CD4-positive, alpha-beta T cell treated with Interleukin-4 for 1 hour (primary cell): ENCODE results near the gene ST6GALNAC2.
"Not testable (repeated sequence)": the region's sequence is repeated elsewhere in the genome, so short reads cannot be mapped to it uniquely, and the experiment has no call there.

Experiments used
- DNase-seq, 2 donors: peaks; one replicate each; pipeline ENCODE4 v3.0.0-alpha.2; 2020 to 2022

Gene ST6GALNAC2

GRCh38 chr17:76585649-76586593 is at the start of gene ST6GALNAC2:
Gene ST6GALNAC2, minus strand, starts transcription at chr17:76585860. Its CDS starts 52 bp downstream, at chr17:76585808.
- peak; percentile 44 to 46 for DNase-seq

GRCh38 chr17:76635039-76635438 is 49.4 kb upstream of the ST6GALNAC2 start:
- DNase-seq = no peak

GRCh38 chr17:76633628-76634328 is 48.1 kb upstream of the ST6GALNAC2 start:
- DNase-seq = no peak

DNA sequence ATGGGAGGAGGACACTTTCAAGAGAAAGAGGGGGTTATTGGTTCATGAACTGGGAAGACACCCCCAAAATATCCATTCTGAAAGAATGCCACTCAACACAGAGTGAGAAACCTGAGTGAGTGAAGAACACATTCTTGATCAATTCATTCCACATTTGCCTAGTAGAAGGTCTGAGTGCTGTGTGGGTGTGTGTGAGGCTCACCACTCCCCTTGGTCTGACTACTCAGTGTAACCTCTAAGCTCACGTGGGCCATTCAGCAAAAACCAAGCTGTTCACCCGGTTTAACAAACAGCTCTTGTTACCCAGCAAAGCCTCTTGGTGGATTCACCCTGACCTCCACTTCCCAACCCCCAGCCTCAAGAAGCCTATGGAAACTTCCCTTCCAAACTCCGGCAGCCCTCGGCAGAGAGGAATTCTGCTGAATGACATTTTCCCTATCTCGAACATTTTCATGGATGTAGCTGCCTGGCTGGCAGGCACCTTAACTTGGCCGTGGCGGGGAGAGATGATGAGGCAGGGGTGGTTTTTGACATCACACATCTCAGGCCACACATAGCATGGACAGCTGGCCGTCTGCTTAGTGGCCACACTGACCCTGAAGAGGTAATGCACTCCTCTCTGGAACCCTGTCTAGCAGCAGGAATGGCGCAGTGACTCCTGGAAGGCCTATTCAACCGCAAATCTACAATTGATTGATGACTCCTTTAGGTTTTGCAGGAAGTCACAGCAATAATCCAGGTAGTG is 46.3 kb upstream of the ST6GALNAC2 start:
- DNase-seq = no peak

DNA sequence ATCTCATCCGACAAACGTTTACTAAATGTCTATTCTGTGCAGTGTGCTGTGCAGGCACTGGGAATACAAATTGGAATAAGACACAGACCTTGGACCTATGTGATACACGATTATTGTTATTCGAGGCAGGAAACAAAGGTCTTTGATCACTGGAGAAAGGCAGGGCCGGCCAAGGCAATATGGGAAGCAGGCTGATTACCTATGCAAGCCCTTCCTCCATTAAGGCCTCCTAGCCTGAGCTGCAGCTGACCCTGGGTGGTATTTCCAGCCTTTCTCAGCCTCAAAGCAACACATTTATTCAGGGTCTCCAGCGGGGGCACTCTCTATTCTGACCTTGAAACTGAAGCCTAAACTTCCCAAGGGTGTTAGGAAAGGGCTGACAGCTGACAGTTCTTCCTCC is 44.5 kb upstream of the ST6GALNAC2 start:
- DNase-seq = no peak

DNA sequence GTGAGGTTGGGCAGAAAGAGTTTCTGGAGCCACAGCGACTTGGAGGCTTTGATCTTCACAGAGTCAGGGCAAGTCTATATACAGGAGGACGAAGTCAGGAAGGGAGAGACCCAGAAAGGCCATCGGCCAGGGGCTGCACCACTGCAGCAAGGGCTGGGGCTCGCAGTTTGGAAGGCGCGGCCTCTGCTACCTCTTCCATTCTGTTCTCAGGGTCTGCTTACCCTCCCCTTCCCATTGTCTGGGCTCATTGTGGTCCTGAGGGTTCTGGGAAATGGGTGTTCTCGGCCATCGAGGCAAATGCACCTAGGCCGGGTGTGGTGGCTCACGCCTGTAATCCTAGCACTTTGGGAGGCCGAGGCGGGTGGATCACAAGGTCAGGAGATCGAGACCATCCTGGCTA is 41.9 kb upstream of the ST6GALNAC2 start:
- DNase-seq = no peak

GRCh38 chr17:76626442-76626841 is 40.8 kb upstream of the ST6GALNAC2 start:
- no peak for DNase-seq

GRCh38 chr17:76625496-76625895 is 39.8 kb upstream of the ST6GALNAC2 start:
- DNase-seq = no peak

DNA sequence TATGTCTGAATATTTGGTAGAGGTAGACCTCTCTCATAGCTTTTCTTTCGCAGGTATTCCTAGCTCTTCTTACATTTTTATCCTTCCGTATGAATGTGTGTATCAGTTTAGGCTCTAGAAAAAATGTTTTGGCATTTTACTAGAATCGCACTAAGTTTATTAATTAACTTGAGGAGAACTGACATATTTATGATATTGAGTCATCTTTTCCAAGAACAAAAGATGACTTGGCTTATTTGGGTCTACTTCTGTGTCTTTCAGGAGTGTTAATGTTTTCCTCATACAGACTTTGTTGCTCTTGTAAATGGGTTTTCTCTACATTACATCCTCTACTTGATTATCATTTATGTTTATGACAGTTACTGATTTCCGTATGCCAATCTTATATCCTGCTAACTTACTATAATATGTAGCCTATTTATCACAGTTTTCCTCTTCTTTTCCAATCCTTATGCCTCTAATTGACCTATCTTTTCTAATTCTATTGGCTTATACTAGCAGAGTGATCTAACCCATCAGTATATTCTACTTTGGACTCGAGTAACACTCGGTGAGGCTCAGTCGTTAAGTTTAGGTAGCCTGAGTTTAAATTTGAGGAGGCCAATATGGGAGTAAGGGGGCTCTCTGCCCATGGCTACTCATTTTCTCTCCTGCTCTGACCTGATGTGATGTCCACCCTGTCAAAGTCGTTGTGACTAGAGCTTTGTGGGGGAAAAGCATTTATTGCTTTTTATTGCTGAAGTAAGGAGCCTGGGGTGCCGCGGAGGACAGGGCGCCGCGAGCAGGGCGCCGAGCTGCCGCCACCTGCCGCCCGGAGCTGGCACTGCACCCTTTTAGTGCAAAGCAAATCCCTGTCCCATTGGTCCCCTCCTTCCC is 37.8 kb upstream of the ST6GALNAC2 start:
- peak; percentile 77 to 79 for DNase-seq

DNA sequence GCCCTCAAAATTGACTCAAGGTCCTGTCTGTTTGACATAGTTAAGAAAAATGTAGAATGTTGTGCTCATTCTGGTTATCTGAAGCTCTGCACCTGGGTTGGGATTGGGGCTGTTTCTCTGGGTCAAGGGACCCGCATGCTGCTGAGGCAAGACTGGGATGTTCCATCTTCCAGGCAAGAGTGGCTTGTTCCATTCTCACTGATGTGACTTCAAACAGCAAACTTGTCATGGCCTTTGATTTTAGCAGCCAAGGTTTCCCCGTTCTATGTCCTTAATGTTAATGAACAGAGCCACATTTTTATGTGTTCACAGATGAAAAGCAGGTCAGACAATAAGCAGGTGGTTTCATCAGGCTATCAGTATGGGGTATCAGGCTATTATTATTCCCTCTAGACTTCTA is 32.2 kb upstream of the ST6GALNAC2 start:
- DNase-seq = no peak

- DNase-seq = no peak
Observed at GRCh38 chr17:76614912-76615617, 29.4 kb upstream of the ST6GALNAC2 start.

- DNase-seq = peak; percentile 18 to 39
Observed at GRCh38 chr17:76614064-76614759, 28.6 kb upstream of the ST6GALNAC2 start.

- no peak for DNase-seq
Observed at GRCh38 chr17:76612977-76613851, 27.6 kb upstream of the ST6GALNAC2 start.

- DNase-seq = no peak
Observed at GRCh38 chr17:76612465-76612864, 26.8 kb upstream of the ST6GALNAC2 start.

DNA sequence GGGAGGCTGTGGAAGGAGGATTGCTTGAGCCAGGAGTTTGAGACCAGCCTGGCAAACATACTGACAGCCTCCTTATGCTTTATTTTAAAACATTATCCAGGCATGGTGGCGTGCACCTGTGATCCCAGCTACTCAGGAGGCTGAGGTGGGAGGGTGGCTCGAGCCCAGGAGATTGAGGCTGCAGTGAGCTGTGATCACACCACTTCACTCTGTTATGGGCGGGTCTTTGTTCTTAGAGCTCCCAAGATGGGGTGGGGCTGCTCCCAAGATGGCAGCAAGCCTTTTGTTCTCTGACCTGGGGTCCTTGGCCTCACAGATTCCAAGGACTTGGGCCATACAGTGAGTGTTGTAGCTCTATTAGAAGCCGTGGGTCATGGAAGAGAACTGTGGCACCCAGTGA is 26.1 kb upstream of the ST6GALNAC2 start:
- no peak for DNase-seq

GRCh38 chr17:76611080-76611749 is 25.6 kb upstream of the ST6GALNAC2 start:
- DNase-seq = not testable (repeated sequence)

DNA sequence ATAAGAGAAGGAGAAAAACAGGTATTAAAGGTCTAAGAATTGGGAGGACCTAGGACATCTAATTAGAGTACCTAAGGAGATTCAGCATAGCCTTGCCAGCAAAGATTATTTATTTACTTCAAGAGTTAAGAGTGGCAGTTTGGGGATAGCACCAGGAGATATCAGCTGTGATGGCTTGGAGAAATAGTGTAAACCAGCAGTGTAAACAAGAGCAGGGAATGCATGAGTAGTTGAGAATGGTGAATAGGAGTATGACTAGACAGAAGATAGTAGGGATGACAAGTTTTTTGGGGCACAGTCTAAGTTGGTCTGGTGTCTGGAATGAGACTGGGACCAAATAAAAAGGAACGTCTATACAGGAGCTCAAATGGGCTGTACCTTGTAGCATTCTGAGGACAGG is 21.0 kb upstream of the ST6GALNAC2 start:
- not testable (repeated sequence) for DNase-seq

- DNase-seq = no peak
Observed at GRCh38 chr17:76601065-76601464, 15.4 kb upstream of the ST6GALNAC2 start.
